NCI-H2029 (cell line): Measurements from ENCODE around the gene POC5.

Experiments
- DNase-seq: peaks from one replicate; lab custom pipeline; 2025; lab: John Stamatoyannopoulos, UW

Gene POC5

GRCh38 chr5:75660678-75661465, 56.4 kb downstream of the POC5 start:
- no peak for DNase-seq

GRCh38 chr5:75659791-75660450, 57.3 kb downstream of the POC5 start:
- DNase-seq, result no peak

- no peak for DNase-seq
These were observed 60.8 kb downstream of the POC5 start for GRCh38 chr5:75656311-75657003.

- no peak for DNase-seq
These were observed 62.4 kb downstream of the POC5 start for GRCh38 chr5:75654693-75655295.

- no peak for DNase-seq
These were observed 63.7 kb downstream of the POC5 start for GRCh38 chr5:75653521-75653920.

- no peak for DNase-seq
These were observed 65.5 kb downstream of the POC5 start for GRCh38 chr5:75651575-75652238.

GRCh38 chr5:75648712-75649111, 68.5 kb downstream of the POC5 start:
- no peak for DNase-seq

- no peak for DNase-seq
These were observed 76.4 kb downstream of the POC5 start for GRCh38 chr5:75640826-75641225.

GRCh38 chr5:75640395-75640794, 76.8 kb downstream of the POC5 start:
- no peak for DNase-seq

- DNase-seq, result no peak
These were observed 77.5 kb downstream of the POC5 start for GRCh38 chr5:75639535-75640311.

- no peak for DNase-seq
These were observed 79.3 kb downstream of the POC5 start for GRCh38 chr5:75637949-75638348.

- no peak for DNase-seq
These were observed 84.9 kb downstream of the POC5 start for GRCh38 chr5:75632321-75632720.

GRCh38 chr5:75630875-75631274, 86.4 kb downstream of the POC5 start:
- DNase-seq, result no peak

- no peak for DNase-seq
These were observed 89.4 kb downstream of the POC5 start for GRCh38 chr5:75627801-75628200.

GRCh38 chr5:75626959-75627358, 90.3 kb downstream of the POC5 start:
- DNase-seq, result no peak
